H9 (cell line): ENCODE data around the gene C3orf70. TPM values are rescaled to one million over a fixed set of nuclear protein-coding genes. Genes with fewer than 3 reads are reported as not detected.

Source experiments
- DNase-seq: peaks from one replicate; pipeline ENCODE4 v3.0.0-alpha.2; 2017
- H2AFZ ChIP-seq: one replicate; pipeline ENCODE4 v1.6.1; 2013; ENCODE audit warnings: mild to moderate bottlenecking, low read length, control low read depth, moderate library complexity
- H2AK5ac ChIP-seq: 2 replicates; pipeline ENCODE4 v1.6.1; 2013; ENCODE audit warnings: low read length, control low read depth, mixed read lengths; ENCODE audit not compliant: insufficient read length
- H2BK120ac ChIP-seq: one replicate; pipeline ENCODE4 v1.6.1; 2013; ENCODE audit warnings: low read depth, mild to moderate bottlenecking, low read length, control low read depth, inconsistent platforms; ENCODE audit not compliant: poor library complexity, severe bottlenecking
- H2BK12ac ChIP-seq: 2 replicates; pipeline ENCODE4 v1.6.1; 2013; ENCODE audit warnings: low read length, control low read depth, mixed read lengths, low read depth; ENCODE audit not compliant: insufficient read length
- H2BK15ac ChIP-seq: 2 replicates; pipeline ENCODE4 v1.6.1; 2013; ENCODE audit warnings: low read depth, low read length, control low read depth
- H2BK20ac ChIP-seq: one replicate; pipeline ENCODE4 v1.6.1; 2013; ENCODE audit warnings: low read depth, mild to moderate bottlenecking, low read length, control low read depth, inconsistent platforms; ENCODE audit not compliant: poor library complexity, severe bottlenecking
- H2BK5ac ChIP-seq: 2 replicates; pipeline ENCODE4 v1.6.1; 2013; ENCODE audit warnings: low read length, control low read depth, mixed read lengths; ENCODE audit not compliant: insufficient read length
- H3K14ac ChIP-seq: 2 replicates; pipeline ENCODE4 v1.6.1; 2013; ENCODE audit warnings: low read length, control low read depth; ENCODE audit not compliant: insufficient read depth
- H3K18ac ChIP-seq: 2 replicates; pipeline ENCODE4 v1.6.1; 2013; ENCODE audit warnings: low read depth, mild to moderate bottlenecking, mixed read lengths, low read length, control low read depth; ENCODE audit not compliant: insufficient read length
- H3K23ac ChIP-seq: 2 replicates; pipeline ENCODE4 v1.6.1; 2013; ENCODE audit warnings: low read length, control low read depth, mixed read lengths, low read depth; ENCODE audit not compliant: insufficient read length
- H3K23me2 ChIP-seq: 2 replicates; pipeline ENCODE4 v1.6.1; 2013; ENCODE audit warnings: low read depth, mild to moderate bottlenecking, mixed read lengths, low read length, control low read depth; ENCODE audit not compliant: insufficient read length, poor library complexity, severe bottlenecking
- H3K27ac ChIP-seq: 2 replicates; pipeline ENCODE4 v1.5.1; 2013; ENCODE audit warnings: low read length, control low read depth, mixed read lengths, low read depth; ENCODE audit not compliant: insufficient read length
- H3K27me3 ChIP-seq: 2 replicates; pipeline ENCODE4 v1.6.1; 2013; ENCODE audit warnings: low read length, control low read depth, inconsistent platforms; ENCODE audit not compliant: insufficient read depth
- H3K4ac ChIP-seq: 2 replicates; pipeline ENCODE4 v1.6.1; 2013; ENCODE audit warnings: low read depth, mild to moderate bottlenecking, control low read depth, inconsistent platforms, low read length, moderate library complexity
- H3K4me1 ChIP-seq: 2 replicates; pipeline ENCODE4 v1.6.1; 2013; ENCODE audit warnings: low read length, control low read depth, inconsistent platforms; ENCODE audit not compliant: insufficient read depth
- H3K4me2 ChIP-seq: 2 replicates; pipeline ENCODE4 v1.6.1; 2013; ENCODE audit warnings: low read length, control low read depth, mixed read lengths; ENCODE audit not compliant: insufficient read length, insufficient read depth
- H3K56ac ChIP-seq: 2 replicates; pipeline ENCODE4 v1.6.1; 2013; ENCODE audit warnings: low read depth, mild to moderate bottlenecking, mixed read lengths, low read length, control low read depth; ENCODE audit not compliant: insufficient read length
- H3K79me1 ChIP-seq: 2 replicates; pipeline ENCODE4 v1.6.1; 2013; ENCODE audit warnings: low read depth, mild to moderate bottlenecking, moderate library complexity, low read length, control low read depth, inconsistent platforms; ENCODE audit not compliant: insufficient read depth, poor library complexity, severe bottlenecking
- H3K79me2 ChIP-seq: 2 replicates; pipeline ENCODE4 v1.6.1; 2013; ENCODE audit warnings: low read length, control low read depth, inconsistent platforms; ENCODE audit not compliant: insufficient read depth
- H3K9ac ChIP-seq: 2 replicates; pipeline ENCODE4 v1.6.1; 2013; ENCODE audit warnings: low read length, control low read depth, mixed read lengths; ENCODE audit not compliant: insufficient read length; ENCODE audit errors: extremely low read depth
- H3K9me3 ChIP-seq: one replicate; pipeline ENCODE4 v1.6.1; 2013; ENCODE audit warnings: low read depth, low read length, inconsistent platforms; ENCODE audit not compliant: control insufficient read depth
- H3T11ph ChIP-seq: one replicate; pipeline ENCODE4 v1.6.1; 2013; ENCODE audit warnings: mild to moderate bottlenecking, low read length, control low read depth, inconsistent platforms
- H4K20me1 ChIP-seq: one replicate; pipeline ENCODE4 v1.6.1; 2013; ENCODE audit not compliant: control insufficient read depth, insufficient read length, insufficient read depth
- H4K5ac ChIP-seq: 2 replicates; pipeline ENCODE4 v1.6.1; 2013; ENCODE audit warnings: low read depth, mild to moderate bottlenecking, mixed read lengths, low read length, control low read depth; ENCODE audit not compliant: insufficient read length
- H4K8ac ChIP-seq: replicated peaks from 2 replicates; pipeline ENCODE4 v1.6.1; 2013; ENCODE audit warnings: low read length, control low read depth, mixed read lengths, low read depth; ENCODE audit not compliant: insufficient read length
- H4K91ac ChIP-seq: 2 replicates; pipeline ENCODE4 v1.6.1; 2013; ENCODE audit warnings: low read depth, mild to moderate bottlenecking, moderate library complexity, mixed read lengths, low read length, control low read depth; ENCODE audit not compliant: insufficient read length
- H3K27ac Mint-ChIP-seq, 3 experiments: 2 replicates in 2 of 3; 3 replicates in 1 of 3; pipeline ENCODE4 v1.8.0; 2020 to 2021; ENCODE audit warnings: mixed read lengths in 3 of 3, mild to moderate bottlenecking in 1 of 3, moderate library complexity in 1 of 3
- H3K27me3 Mint-ChIP-seq: 2 replicates; pipeline ENCODE4 v1.8.0; 2021; ENCODE audit warnings: low read depth, mild to moderate bottlenecking, moderate library complexity, mixed read lengths
- H3K36me3 Mint-ChIP-seq, 3 experiments: 2 replicates in 2 of 3; 3 replicates in 1 of 3; pipeline ENCODE4 v1.8.0; 2020 to 2021; ENCODE audit warnings: low read depth in 3 of 3, mixed read lengths in 3 of 3; ENCODE audit not compliant: insufficient read depth in 1 of 3
- H3K4me1 Mint-ChIP-seq, 2 experiments: 2 replicates each; pipeline ENCODE4 v1.8.0; 2020; ENCODE audit warnings: mixed read lengths in 2 of 2
- H3K4me3 Mint-ChIP-seq, 2 experiments: 2 replicates in 1 of 2; 3 replicates in 1 of 2; pipeline ENCODE4 v1.8.0; 2020 to 2021; ENCODE audit warnings: mild to moderate bottlenecking in 2 of 2, mixed read lengths in 2 of 2, moderate library complexity in 1 of 2
- H3K9me3 Mint-ChIP-seq, 2 experiments: 2 replicates in 1 of 2; 3 replicates in 1 of 2; pipeline ENCODE4 v1.8.0; 2020; ENCODE audit warnings: mild to moderate bottlenecking in 2 of 2, mixed read lengths in 2 of 2, moderate library complexity in 1 of 2
- WGBS: extraction: QIAGEN DNeasy Blood & Tissue Kit; methylation state at CpG from one replicate; pipeline ENCODE4 v1.1.7; 2013; ENCODE audit warnings: missing lambda C conversion rate, low lambda C conversion rate, mixed read lengths; ENCODE audit not compliant: insufficient read length; ENCODE audit errors: extremely low coverage; 5-methylcytosine and 5-hydroxymethylcytosine counted together
- total RNA-seq: library from RNA; stranded (reverse); gene quantifications from 2 replicates; pipeline ENCODE4 v1.2.1, GENCODE V29; 2021
- TF ChIP-seq, protein P1 (sequence below): fragments of 200-600 bp; sonication (generic); conservative IDR thresholded peaks from 3 replicates; pipeline ENCODE4 v1.8.0; 2021; ENCODE audit warnings: antibody characterized with exemption, mild to moderate bottlenecking

The C3orf70 gene
- total RNA-seq, 1 experiment from 2014 or later: 0.52 TPM

DNA sequence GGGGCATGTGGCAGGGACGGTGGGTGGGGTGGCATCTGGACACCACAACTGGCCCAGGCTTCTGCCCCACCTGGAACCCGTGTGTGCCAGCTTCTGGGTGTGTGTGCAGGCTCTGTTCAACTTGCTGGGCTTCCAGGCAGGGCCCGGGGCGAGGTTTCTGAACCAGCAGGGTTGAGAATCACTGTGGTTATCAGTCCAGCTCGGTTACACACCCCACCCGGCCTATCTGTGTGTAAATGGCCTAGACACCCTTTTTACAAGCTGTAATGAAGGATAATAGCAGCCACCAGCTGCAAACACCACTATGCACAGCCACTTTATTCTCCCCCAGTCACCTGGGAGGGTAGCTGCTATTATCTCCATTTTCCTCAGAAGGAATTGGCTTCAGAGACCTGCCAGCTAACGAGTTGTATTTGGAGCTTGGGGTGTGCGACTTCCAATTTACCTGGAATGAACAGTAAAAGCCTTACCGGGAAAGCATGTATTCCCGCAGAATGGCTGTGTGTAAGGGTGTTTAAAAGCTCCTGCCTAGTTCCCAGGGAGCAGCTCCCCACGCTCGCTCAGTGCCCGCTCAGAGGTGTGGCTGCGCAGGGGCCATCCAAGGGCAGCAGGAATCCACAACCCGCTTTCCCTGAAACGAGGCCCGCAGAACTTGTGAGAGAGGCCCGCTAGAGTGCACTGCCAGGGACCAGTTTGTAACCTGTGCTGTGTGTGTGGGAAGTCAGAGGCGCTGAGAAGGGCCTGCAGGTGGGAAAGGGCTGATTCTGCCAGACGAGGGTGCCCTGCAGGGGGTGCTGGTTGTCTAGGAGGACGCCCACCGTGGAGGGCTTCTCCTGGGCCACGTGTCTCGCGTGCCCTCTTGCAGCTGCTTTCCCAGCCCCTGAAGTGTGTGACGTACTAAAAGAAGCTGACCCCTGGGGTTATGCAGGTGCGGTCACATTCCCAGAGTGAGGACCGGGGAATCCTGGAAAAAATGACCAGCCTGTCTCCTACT is 83.5 kb downstream of the C3orf70 start:
- Histone ChIP-seq H3K4ac (no peak overlapping the region), H3K18ac (no peak overlapping the region), H3K14ac (peak overlapping the region; percentile 58), H2BK5ac (no peak overlapping the region), H3K4me1 (0 out of 2 replicates have a peak, but pooled peaks cover 3% of the 10 kb centered on the region), H3T11ph (no peak overlapping the region), H3K79me1 (no peaks in the 10 kb centered on the region), H2BK120ac (no peak overlapping the region), H2BK15ac (no peak overlapping the region), H3K79me2 (no peaks in the 10 kb centered on the region), H4K20me1 (no peaks in the 10 kb centered on the region), H4K5ac (no peak overlapping the region), H3K27ac (no peak overlapping the region), H4K8ac (no peak overlapping the region), H2AFZ (no peak overlapping the region), H2BK20ac (no peak overlapping the region), H3K23me2 (no peaks in the 10 kb centered on the region), H4K91ac (no peak overlapping the region), H3K9me3 (no peaks in the 10 kb centered on the region), H3K4me2 (no peak overlapping the region), H3K23ac (no peak overlapping the region), H2AK5ac (no peak overlapping the region), H2BK12ac (no peak overlapping the region), H3K9ac (no peak overlapping the region), H3K56ac (no peak overlapping the region), H3K27me3 (no peaks in the 10 kb centered on the region)
- H3K36me3 Mint-ChIP-seq: no peaks in the 10 kb centered on the region
- H3K4me3 Mint-ChIP-seq: no peak overlapping the region
- peaks cover 8 to 20% of the 10 kb centered on the region in 2 experiments; a peak in 3 of 4 replicates for H3K4me1 Mint-ChIP-seq
- H3K9me3 Mint-ChIP-seq: no peaks in the 10 kb centered on the region
- H3K27ac Mint-ChIP-seq: peak overlapping the region in 1 of 3 experiments; percentile 62; a peak in 1 of 7 replicates
- DNase-seq: peak; percentile 91
- no CpG with 5 or more reads among the region's 28 CpGs for WGBS
- peaks cover 1% of the 10 kb centered on the region for H3K27me3 Mint-ChIP-seq
- TF ChIP-seq, protein P1, sequence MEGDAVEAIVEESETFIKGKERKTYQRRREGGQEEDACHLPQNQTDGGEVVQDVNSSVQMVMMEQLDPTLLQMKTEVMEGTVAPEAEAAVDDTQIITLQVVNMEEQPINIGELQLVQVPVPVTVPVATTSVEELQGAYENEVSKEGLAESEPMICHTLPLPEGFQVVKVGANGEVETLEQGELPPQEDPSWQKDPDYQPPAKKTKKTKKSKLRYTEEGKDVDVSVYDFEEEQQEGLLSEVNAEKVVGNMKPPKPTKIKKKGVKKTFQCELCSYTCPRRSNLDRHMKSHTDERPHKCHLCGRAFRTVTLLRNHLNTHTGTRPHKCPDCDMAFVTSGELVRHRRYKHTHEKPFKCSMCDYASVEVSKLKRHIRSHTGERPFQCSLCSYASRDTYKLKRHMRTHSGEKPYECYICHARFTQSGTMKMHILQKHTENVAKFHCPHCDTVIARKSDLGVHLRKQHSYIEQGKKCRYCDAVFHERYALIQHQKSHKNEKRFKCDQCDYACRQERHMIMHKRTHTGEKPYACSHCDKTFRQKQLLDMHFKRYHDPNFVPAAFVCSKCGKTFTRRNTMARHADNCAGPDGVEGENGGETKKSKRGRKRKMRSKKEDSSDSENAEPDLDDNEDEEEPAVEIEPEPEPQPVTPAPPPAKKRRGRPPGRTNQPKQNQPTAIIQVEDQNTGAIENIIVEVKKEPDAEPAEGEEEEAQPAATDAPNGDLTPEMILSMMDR: peak; percentile 58; the same call in 2 of the 3 replicates
